Measurements from ENCODE around the gene SPSB4.

The SPSB4 gene

DNA sequence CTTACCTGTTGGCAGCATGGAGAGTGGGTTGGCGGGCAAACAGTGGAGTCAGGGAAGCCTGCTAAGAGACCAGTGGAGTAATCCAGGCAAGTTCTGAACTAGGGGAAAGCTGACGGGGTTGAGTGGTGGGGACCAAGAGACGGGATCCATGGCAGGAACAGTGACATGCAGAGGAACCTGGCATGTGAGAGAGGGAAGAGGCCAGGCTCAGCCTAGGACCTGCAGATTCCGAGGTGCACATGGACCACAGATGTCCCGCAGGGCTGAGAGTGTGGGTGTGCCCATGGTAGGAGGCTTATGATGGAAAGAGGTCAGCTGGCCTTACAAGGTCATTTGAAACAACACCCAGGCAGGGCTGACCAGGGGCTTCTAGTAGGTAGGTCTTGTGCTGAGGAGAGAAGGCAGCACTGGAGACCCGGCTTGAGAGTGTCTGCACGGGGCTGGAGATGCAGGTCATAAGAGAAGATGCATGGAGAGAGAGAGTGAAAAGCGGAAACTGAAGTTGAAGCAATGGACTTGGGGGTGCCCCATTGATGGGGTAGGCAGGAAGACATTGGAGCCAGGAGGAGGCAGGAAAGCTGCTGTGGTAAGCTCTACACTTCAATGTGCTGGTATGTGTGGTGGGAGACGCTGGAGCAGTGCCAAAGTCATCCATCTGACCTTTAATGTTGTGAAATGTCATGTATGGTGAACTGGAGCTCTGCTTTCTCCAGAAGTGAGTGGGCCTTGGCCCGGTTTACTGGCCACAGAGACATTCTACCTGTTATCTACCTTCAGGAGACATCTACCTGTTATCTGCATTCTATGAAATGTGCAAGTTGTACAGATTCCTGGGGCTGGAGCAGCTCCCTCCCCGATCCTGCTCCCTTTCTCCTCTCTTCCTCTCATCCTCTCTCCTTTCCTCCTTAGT is 4.6 kb downstream of the SPSB4 start:
- DNase-seq = no peak

DNA sequence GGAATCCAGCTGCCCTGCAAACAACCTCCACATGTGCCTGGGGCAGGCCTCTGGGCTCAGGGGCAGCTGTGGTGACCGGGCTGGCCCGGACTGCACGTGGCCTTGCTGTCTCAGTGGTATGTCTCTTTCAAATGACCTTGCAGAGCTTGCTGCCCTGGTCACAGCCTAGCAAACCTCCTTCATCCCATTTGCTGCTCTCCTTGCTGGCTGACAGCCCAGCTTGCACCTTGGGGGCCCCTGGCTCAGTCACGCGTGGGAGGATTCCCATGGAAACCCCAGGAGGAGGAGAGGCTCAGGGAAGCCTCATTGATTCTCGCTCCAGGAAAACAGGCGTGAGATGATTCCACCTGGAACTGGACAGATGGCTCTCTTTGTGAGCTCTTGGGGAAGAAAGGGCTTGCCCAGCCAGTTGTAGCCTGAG is 5.6 kb downstream of the SPSB4 start:
- peak; percentile 77 for DNase-seq

- DNase-seq = no peak
These were observed 6.3 kb downstream of the SPSB4 start for GRCh38 chr3:141057436-141057835.

GRCh38 chr3:141057946-141058800 is 7.0 kb downstream of the SPSB4 start:
- DNase-seq = no peak

GRCh38 chr3:141058996-141059395 is 7.8 kb downstream of the SPSB4 start:
- DNase-seq = no peak

DNA sequence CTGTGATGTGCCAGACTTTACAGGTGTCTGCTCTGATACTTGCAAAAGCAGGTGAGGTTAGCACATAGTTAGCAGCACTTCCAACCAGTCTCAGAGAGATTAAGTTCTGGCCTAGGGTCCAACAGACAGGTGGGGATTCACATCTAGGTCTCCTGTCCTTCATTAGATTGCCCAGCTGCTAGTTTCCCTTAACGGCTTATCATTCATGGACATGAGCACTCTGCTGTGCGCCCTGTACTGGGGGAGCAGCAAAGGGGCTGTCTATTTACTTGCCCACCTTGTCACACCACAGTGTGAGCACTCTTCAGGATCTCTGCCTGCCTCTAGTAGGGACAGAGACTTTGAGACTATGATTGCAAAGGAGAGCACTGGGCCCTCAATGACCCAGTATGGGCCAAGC is 8.7 kb downstream of the SPSB4 start:
- DNase-seq = no peak

DNA sequence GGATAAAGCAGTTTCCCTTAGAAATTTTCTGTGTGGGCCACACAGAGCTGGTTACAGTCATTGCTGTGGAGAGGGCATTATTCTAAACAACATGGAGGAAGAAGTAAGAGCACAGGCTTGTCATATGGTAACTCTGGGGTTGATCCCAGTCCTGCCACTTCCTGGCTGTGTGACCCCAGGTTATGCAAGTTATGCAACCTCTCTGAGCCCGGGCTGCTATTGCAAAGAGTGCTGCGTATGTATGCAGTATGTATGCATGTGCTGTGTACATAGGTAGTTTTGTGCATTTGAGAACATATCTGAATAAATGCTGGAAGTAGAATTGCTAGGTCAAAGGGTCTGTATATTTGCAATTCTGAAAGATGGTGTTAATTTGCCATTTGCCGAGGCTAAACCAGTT is 9.2 kb downstream of the SPSB4 start:
- DNase-seq = no peak

- DNase-seq = no peak
These were observed 12.7 kb downstream of the SPSB4 start for GRCh38 chr3:141063831-141064230.

DNA sequence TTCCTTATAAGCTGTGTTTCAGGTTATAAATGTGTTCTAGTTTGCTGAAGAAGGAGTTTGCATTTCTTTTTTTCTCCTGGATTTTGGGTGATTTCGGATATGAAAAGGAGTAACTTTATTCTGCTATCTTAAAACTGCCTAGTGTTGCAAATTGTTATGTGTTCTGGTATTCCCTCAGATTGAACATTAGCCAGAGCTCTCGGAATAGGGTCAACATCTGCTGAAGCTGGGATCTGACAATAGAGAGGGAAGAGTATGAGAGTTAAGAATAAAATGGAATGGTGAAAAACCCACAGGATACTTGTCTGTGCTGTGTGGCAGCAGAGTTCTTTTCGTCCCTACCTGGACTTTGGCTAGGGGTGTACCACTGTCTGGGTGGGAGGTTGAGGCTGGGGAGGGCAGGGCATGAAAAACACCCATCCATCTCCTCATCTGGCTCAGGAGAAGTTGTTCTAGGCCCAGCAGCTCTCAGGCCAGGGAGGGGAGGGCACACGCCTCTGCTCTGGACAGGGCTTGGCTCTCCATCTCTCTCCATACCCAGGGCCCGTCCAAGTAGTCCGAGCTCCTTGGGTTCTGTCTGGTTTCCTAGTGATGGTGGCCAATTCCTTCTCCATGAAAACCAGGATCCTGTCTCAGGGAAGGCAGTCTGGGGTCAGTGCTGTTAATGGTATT is 13.2 kb downstream of the SPSB4 start:
- DNase-seq = no peak

DNA sequence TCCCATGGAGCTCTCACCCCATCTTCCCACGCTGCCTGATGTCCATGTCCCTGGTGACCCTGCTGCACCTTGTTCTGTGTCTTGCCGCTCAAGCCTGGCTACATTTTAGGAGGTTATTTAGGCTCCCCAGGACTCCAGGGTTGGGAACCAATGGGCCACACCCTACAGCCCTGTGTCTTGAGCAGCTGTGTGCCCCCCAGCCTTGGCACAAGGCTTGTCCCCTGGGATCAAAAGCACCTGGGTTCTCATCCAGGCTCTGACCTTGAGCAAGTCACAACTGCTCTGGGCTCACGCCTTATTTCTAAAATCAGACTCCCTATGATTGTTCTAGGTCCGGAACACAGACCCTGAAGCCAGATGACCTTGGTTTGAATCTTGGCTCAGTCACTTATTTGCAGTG is 14.1 kb downstream of the SPSB4 start:
- DNase-seq = no peak

- DNase-seq = no peak
These were observed 15.0 kb downstream of the SPSB4 start for GRCh38 chr3:141065841-141066805.

DNA sequence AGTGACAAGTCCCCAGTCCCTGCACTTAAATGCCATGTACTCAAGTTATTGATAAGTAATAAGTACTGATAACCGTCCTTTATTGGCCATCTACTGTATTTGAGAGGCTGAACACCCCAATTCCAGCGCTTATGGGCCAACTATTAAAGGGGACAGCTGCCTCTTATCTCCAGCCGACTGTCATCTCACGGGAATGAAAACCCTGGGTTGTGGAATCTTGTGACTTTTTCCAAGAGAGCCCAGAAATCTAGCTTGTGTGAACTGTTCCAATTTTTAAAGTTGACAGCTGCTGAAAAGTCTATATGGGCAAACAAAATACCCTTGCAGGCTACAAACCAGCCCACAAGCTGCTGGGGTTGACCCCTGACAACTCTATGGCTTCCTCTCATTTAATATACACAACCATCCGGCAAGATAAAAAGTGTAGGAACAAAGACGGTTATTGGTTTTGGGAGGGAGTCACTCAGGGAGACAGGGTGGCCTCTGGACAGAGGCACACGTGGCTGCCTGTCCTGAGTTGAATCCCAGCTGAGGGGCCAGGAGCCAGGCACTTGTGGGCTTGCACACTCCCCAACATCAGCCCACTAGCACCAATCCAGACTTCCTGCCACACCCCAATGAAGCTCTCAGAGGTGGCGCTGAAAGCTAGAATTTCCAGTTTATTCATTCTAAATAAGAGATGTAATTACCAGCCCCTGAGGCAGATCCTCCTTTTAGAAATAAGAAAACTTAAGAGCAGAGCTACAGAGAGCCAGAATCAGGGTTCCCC is 16.2 kb downstream of the SPSB4 start:
- DNase-seq = no peak

DNA sequence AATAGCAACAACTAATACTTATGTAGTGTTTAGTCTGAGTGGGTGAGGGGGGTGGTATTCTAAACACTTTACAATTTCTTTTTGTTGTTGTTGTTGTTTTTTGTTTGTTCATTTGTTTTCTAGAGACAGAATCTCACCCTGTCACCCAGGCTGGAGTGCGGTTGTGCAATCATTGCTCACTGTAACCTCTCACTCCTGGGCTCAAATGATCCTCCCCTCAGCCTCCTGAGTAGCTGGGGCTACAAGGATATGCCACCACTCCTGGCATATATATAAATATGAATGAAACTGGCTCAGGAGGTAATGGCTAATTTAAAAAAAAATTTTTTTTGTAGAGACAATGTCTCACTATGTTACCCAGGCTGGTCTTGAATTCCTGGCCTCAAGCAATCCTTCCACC is 19.1 kb downstream of the SPSB4 start:
- no peak for DNase-seq

DNA sequence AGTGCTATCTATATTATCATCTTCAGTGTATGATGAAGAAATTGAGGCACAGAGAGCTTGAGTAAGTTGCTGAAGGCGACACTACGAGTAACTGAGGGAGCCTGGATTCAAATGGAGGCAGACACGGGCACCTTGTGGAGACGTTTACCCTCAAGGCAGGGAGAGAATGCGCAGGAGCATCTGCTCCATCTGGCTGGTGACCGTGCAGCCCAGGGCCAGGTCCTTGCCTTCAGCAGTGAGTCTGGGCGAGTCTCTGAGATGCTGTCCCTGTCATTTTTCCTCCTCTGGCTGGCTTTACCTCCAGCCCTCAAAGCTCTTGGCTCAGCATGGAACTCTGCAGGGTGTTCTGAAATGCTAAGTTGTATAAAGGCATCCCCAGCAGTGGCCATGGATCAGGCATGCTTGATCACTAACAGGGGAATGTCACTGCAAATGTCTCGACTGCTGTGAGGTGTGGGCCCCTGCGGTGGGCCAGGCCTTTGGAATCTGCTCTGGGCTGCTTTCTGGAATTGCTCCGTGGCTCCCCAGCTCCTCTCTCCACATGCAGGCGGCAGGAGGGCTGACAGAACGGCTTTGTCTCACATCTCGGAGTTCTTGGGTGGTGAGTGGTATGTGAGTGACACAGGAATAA is 19.7 kb downstream of the SPSB4 start:
- no peak for DNase-seq

DNA sequence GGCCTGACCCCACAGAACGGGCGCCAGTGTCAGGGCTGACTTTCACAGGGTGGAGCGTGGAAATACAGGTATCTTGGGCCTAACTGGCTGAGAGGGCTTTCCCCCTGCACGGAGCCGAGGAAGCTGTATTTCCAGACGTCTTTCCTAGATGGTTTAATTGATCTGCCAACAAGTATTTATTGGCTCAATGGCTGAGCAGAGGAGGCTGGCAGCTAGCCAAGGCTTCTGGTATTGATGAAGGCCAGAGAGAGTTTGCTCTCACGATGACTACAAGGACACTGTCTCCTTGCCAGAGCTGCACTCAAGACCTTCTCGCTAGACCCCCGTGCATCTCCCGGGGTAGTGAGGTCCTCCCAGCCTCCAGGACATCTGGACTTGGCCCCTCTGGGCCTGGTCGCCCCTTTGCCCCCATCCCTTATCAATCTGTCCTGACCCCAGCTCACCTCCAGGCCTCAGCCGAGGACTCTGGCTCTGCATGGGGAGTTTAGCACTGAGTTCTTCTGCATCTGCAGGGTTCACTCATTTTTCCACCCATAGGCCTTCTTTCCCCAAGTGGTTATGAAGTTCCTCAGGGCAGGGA is 20.6 kb downstream of the SPSB4 start:
- no peak for DNase-seq

GRCh38 chr3:141072950-141073349 is 21.8 kb downstream of the SPSB4 start:
- DNase-seq = no peak

GRCh38 chr3:141073580-141073979 is 22.4 kb downstream of the SPSB4 start:
- DNase-seq = no peak

DNA sequence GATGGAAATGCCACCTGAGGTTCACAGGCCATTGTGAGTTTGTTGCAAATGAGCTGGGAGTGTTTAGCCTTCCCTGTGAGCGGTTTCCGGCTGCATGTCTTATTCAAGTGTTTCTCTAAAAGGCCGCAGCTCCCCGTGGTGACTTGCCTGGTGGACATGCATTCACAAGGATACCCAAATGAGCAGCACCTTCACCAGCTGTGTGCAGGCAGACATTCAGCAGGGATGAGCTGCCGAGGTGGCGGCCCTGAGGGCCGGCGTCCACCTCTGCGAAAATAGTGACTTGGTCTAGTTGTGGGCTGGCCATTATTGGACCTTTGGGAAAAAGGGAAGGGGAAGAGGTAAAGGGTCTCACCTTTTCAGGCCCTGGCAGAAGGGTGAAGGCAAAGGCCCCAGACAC is 23.4 kb downstream of the SPSB4 start:
- DNase-seq = no peak

DNA sequence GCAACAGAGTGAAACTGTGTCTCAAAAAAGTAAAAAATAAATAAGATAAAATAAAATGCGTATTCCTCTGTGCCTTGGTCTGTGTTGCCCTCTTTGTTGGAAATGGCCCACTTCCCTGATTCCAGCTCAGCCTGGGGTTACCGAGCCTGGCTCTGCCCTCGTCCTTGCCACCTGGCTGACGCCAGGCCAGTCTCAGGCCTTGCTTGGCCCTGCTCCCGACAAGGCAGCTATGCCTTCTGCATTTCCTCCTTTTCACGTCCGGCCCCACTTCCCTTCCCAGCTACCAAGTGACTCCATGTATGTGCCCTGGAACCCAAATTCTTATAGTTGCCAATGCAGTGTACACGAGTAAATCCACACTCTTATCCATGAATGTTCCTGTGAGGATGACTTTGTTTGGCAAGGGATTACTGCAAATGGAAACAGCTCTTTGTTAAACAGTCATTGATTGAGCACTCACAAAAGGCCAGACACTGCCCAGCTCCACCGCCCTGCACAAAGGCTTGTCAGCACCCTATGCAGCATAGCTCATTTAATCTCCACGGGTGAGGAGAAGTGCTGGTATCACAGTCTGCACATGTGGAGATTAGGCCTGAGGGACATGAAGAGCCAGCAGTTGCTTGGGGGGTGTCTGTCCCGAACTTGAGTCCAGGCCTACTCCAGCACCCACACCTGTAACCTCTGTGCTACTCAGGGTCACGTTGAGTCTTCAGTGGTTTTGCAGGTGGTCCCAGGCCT is 25.1 kb downstream of the SPSB4 start:
- DNase-seq = no peak

Measured in DMS 273 treated with DMSO at 0.1 percent for 48 hours (cell line).